Loucy (cell line): ENCODE measurements around the gene BEST1.

ENCODE experiments used
- EZH2phosphoT487 ChIP-seq: fragments of 200-600 bp; IDR thresholded peaks from 2 replicates; pipeline ENCODE4 v1.6.1; 2018; ENCODE audit warnings: antibody characterized with exemption, mild to moderate bottlenecking, moderate library complexity, borderline replicate concordance
- TF ChIP-seq, protein P1 (sequence below): fragments of 200-600 bp; sonication (generic); conservative IDR thresholded peaks from 2 replicates; pipeline ENCODE4 v1.5.1; 2014; ENCODE audit warnings: mild to moderate bottlenecking, antibody characterized with exemption, low read length

DNA sequence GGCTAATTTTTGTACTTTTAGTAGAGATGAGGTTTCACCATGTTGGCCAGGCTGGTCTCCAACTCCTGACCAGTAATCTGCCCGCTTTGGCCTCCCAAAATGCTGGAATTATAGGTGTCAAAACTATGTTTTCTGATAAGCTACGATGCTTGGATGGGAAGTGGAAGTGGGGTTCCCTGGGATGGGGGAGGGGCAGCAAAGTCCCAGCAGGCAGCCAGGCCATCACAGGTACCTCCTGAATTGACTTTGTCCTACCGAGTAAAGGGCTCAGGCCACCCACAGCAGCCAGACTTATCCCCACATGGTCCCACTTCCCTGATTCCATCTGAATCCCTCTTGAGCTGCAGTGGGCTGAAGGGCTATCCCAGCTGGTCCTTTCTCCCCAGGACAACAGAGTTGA is 10.4 kb downstream of the BEST1 start:
- no peak for TF ChIP-seq EZH2phosphoT487
- TF ChIP-seq, protein P1, sequence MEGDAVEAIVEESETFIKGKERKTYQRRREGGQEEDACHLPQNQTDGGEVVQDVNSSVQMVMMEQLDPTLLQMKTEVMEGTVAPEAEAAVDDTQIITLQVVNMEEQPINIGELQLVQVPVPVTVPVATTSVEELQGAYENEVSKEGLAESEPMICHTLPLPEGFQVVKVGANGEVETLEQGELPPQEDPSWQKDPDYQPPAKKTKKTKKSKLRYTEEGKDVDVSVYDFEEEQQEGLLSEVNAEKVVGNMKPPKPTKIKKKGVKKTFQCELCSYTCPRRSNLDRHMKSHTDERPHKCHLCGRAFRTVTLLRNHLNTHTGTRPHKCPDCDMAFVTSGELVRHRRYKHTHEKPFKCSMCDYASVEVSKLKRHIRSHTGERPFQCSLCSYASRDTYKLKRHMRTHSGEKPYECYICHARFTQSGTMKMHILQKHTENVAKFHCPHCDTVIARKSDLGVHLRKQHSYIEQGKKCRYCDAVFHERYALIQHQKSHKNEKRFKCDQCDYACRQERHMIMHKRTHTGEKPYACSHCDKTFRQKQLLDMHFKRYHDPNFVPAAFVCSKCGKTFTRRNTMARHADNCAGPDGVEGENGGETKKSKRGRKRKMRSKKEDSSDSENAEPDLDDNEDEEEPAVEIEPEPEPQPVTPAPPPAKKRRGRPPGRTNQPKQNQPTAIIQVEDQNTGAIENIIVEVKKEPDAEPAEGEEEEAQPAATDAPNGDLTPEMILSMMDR: no peak
